K562 (cell line): ENCODE data around the gene CEND1. TPM values are rescaled to one million over a fixed set of nuclear protein-coding genes. Genes with fewer than 3 reads are reported as not detected.

Experiments used
- ATAC-seq: fragments of 200-7000 bp; cut with Tn5 transposase; 3 replicates; pipeline ENCODE4 v1.9.1; 2020; ENCODE audit warnings: moderate library complexity
- Bru-seq: library from RNA; stranded (reverse); fragments of 400-500 nt; gene quantifications from one replicate; lab custom pipeline; 2021; lab: Mats Ljungman, UMichigan
- BruChase-seq, 2 experiments: library from RNA; stranded (reverse); fragments of 400-500 nt; gene quantifications; one replicate each; lab custom pipeline; 2021; lab: Mats Ljungman, UMichigan
- BruUV-seq: library from RNA; stranded (reverse); fragments of 400-500 nt; replicated peaks from 2 replicates; lab custom pipeline; 2021; lab: Mats Ljungman, UMichigan
- CTCF ChIA-PET: fragments of 300-600 bp; formaldehyde crosslinking; extraction: SDS; loops from one replicate; lab custom pipeline; 2021; ENCODE audit warnings: low intra/inter-chr PET ratio; lab: Yijun Ruan, JAX
- POLR2A ChIA-PET: fragments of 300-600, 350-650 bp; sonication (Branson Sonifier 250); formaldehyde crosslinking; extraction: SDS; loops from one replicate; lab custom pipeline; 2021; ENCODE audit warnings: antibody characterized with exemption, inconsistent platforms; lab: Yijun Ruan, JAX
- DNase-seq, 4 experiments: peaks; one replicate each; pipeline versions ENCODE4 v3.0.0 to v3.0.0-alpha.2; 2011 to 2018; ENCODE audit warnings: low spot score in 3 of 4, mixed read lengths in 3 of 4; ENCODE audit errors: extremely low read depth in 1 of 4
- FAIRE-seq: peaks from 2 replicates; lab custom pipeline; 2011; peaks lifted over from hg19 to GRCh38; lab: Jason Lieb, UNC
- H2AFZ ChIP-seq: 2 replicates; pipeline ENCODE4 v1.6.0; 2011; ENCODE audit warnings: low read depth, low read length, control low read depth, inconsistent platforms
- H3K27ac ChIP-seq: fragments of 200-600 bp; 3 replicates; pipeline ENCODE4 v1.8.0; 2011; ENCODE audit warnings: low read depth, mild to moderate bottlenecking, control low read depth, inconsistent platforms, low read length, moderate library complexity, mixed read lengths; ENCODE audit errors: extremely low read depth
- H3K27me3 ChIP-seq, 2 experiments: fragments of 300-600 bp in 1 of 2; 2 replicates in 1 of 2; 3 replicates in 1 of 2; pipeline versions ENCODE4 v1.6.0 to v1.8.0; 2011; ENCODE audit warnings: inconsistent platforms in 2 of 2, low read length in 2 of 2, mild to moderate bottlenecking in 1 of 2, mixed read lengths in 1 of 2, moderate library complexity in 1 of 2; ENCODE audit not compliant: control insufficient read depth in 2 of 2, insufficient read depth in 2 of 2
- H3K36me3 ChIP-seq: fragments of 300-600 bp; 3 replicates; pipeline ENCODE4 v1.8.0; 2011; ENCODE audit warnings: mild to moderate bottlenecking, low read length, inconsistent platforms; ENCODE audit not compliant: control insufficient read depth, insufficient read depth
- H3K4me1 ChIP-seq, 2 experiments: fragments of 200-600 bp in 1 of 2; replicated peaks in 1 of 2; 2 replicates in 1 of 2; 3 replicates in 1 of 2; pipeline versions ENCODE4 v1.5.1 to v1.8.0; 2011; ENCODE audit warnings: inconsistent platforms in 2 of 2, low read length in 2 of 2, mild to moderate bottlenecking in 1 of 2, mixed read lengths in 1 of 2, moderate library complexity in 1 of 2; ENCODE audit not compliant: control insufficient read depth in 2 of 2, insufficient read depth in 2 of 2
- H3K4me2 ChIP-seq: 2 replicates; pipeline ENCODE4 v1.6.1; 2011; ENCODE audit warnings: low read length, control low read depth, inconsistent platforms, mixed read lengths; ENCODE audit not compliant: insufficient read depth
- H3K4me3 ChIP-seq: fragments of 200-600 bp; sonication (generic), shearing (Covaris generic); 2 replicates; pipeline ENCODE4 v1.5.1; 2016; ENCODE audit warnings: control low read depth, inconsistent platforms
- H3K79me2 ChIP-seq: fragments of 200-600 bp; 3 replicates; pipeline ENCODE4 v1.8.0; 2011; ENCODE audit warnings: low read length, inconsistent platforms; ENCODE audit not compliant: control insufficient read depth, insufficient read depth
- H3K9ac ChIP-seq, 2 experiments: 2 replicates each; pipeline versions ENCODE4 v1.6.0 to v1.6.1; 2011; ENCODE audit warnings: low read depth in 2 of 2, low read length in 2 of 2, control low read depth in 1 of 2, inconsistent platforms in 1 of 2, mild to moderate bottlenecking in 1 of 2, mixed read lengths in 1 of 2; ENCODE audit not compliant: insufficient read depth in 1 of 2
- H3K9me1 ChIP-seq: one replicate; pipeline ENCODE4 v1.6.0; 2011; ENCODE audit warnings: inconsistent platforms, mild to moderate bottlenecking, low read length, moderate library complexity; ENCODE audit not compliant: control insufficient read depth, insufficient read depth
- H3K9me3 ChIP-seq: replicated peaks from 2 replicates; pipeline ENCODE4 v1.5.1; 2011; ENCODE audit warnings: low read depth, low read length, inconsistent platforms; ENCODE audit not compliant: control insufficient read depth, insufficient read depth
- H4K20me1 ChIP-seq: replicated peaks from 2 replicates; pipeline ENCODE4 v1.6.1; 2011; ENCODE audit warnings: low read length, inconsistent platforms, mixed read lengths; ENCODE audit not compliant: control insufficient read depth, insufficient read depth
- AFF1 ChIP-seq, 2 experiments: fragments of 450-650 bp; IDR thresholded peaks; 2 replicates each; pipeline ENCODE4 v1.6.1; 2018; ENCODE audit warnings: mild to moderate bottlenecking in 2 of 2, low read depth in 1 of 2; ENCODE audit not compliant: partially characterized antibody in 2 of 2
- CXXC5 ChIP-seq: fragments of 250-450 bp; sonication (Bioruptor Pico); IDR thresholded peaks from 2 replicates; pipeline ENCODE4 v1.8.0; 2022; ENCODE audit warnings: inconsistent platforms, mild to moderate bottlenecking, moderate library complexity
- HDAC2 ChIP-seq: fragments of 450-650 bp; IDR thresholded peaks from 2 replicates; pipeline ENCODE4 v1.6.1; 2016; ENCODE audit warnings: mild to moderate bottlenecking
- HMGN3 ChIP-seq: IDR thresholded peaks from 2 replicates; pipeline ENCODE4 v1.6.1; 2011; ENCODE audit warnings: borderline replicate concordance, low read depth, mild to moderate bottlenecking, mixed read lengths, low read length; ENCODE audit not compliant: insufficient read length; ENCODE audit errors: extremely low read depth
- NR3C1 ChIP-seq: sonication (generic); formaldehyde crosslinking; IDR thresholded peaks from 2 replicates; pipeline ENCODE4 v1.8.1; 2022; ENCODE audit warnings: missing genetic modification reagents
- RCOR1 ChIP-seq, 2 experiments: IDR thresholded peaks; 2 replicates each; pipeline ENCODE4 v1.6.1; 2012; ENCODE audit warnings: low read depth in 2 of 2, low read length in 2 of 2, borderline replicate concordance in 1 of 2, improper control_type of control experiment in 1 of 2
- SREBF2 ChIP-seq: sonication (generic); formaldehyde crosslinking; IDR thresholded peaks from 2 replicates; pipeline ENCODE4 v1.4.0; 2020; ENCODE audit warnings: mild to moderate bottlenecking, missing genetic modification reagents
- THRA ChIP-seq: fragments of 450-650 bp; IDR thresholded peaks from 2 replicates; pipeline ENCODE4 v1.6.1; 2017; ENCODE audit warnings: mild to moderate bottlenecking, moderate library complexity
- ZBTB33 ChIP-seq: sonication (generic); formaldehyde crosslinking; IDR thresholded peaks from 2 replicates; pipeline ENCODE4 v1.8.1; 2023; ENCODE audit warnings: mild to moderate bottlenecking, missing genetic modification reagents
- ZNF143 ChIP-seq: sonication (generic); formaldehyde crosslinking; IDR thresholded peaks from 2 replicates; pipeline ENCODE4 v1.9.0; 2022; ENCODE audit warnings: mild to moderate bottlenecking, missing genetic modification reagents
- WGBS: fragments of 100-300 bp; shearing (Covaris generic); methylation state at CpG from one replicate; pipeline ENCODE4 v1.1.6; 2016; ENCODE audit warnings: low coverage, mixed read lengths; ENCODE audit not compliant: insufficient coverage; ENCODE audit errors: missing lambda C conversion rate; 5-methylcytosine and 5-hydroxymethylcytosine counted together
- in situ Hi-C: fragments of 300-500 bp; cut with MboI; formaldehyde crosslinking; loops from 4 replicates; pipeline ENCODE4 v1.15.0; 2018; ENCODE audit warnings: inconsistent platforms, mixed read lengths
- intact Hi-C: fragments of 100-400 bp; cut with micrococcal nuclease; formaldehyde crosslinking; loops from 2 replicates; pipeline ENCODE4 v1.14.2; 2022
- long read RNA-seq, 3 experiments: library from polyadenylated mRNA in 2 of 3; library from RNA in 1 of 3; unstranded in 2 of 3; stranded (forward) in 1 of 3; transcript quantifications; one replicate each; pipeline ENCODE4 v2.0.0, GENCODE V29; 2019 to 2022
- polyA minus RNA-seq, 3 experiments: library from RNA; depleted of rRNA, polyadenylated mRNA; stranded (reverse); fragments of >200 nt; gene quantifications; 2 replicates each; pipeline ENCODE4 v1.2.3, GENCODE V29; 2011
- polyA plus RNA-seq, 8 experiments: library from polyadenylated mRNA; depleted of rRNA in 4 of 8; stranded (reverse) in 5 of 8; unstranded in 3 of 8; fragments of >200 nt; fragmentation: Nextera tagmentation in 2 of 8; fragmentation: Illumina TruSeq in 1 of 8; extraction: Ambion mirVana in 2 of 8; extraction: Trizol in 1 of 8; gene quantifications; 2 replicates each; pipeline versions ENCODE4 v1.2.1 to v1.2.3, GENCODE V29; 2011 to 2014; ENCODE audit warnings: inconsistent platforms in 1 of 8, missing spikeins in 1 of 8
- total RNA-seq, 7 experiments: library from RNA; depleted of rRNA in 6 of 7; stranded (reverse); fragments of >200 nt in 6 of 7; fragmentation: Illumina TruSeq in 2 of 7; extraction: Trizol in 2 of 7; gene quantifications; 2 replicates each; pipeline versions ENCODE4 v1.2.1 to v1.2.3, GENCODE V29; 2011 to 2021; ENCODE audit warnings: low replicate concordance in 1 of 7

Gene CEND1
- total RNA-seq (2011; cell fraction: chromatin; rRNA removed; ENCODE audit: low replicate concordance): not detected in 2 replicates
- not detected in 2 replicates for total RNA-seq (2011; cell fraction: nucleolus; rRNA removed)
- not detected in 2 replicates for total RNA-seq (2011; cell fraction: nucleoplasm; rRNA removed)
- total RNA-seq (2014; rRNA removed): 0.18 and 0.73 TPM in 2 replicates
- total RNA-seq (2014; rRNA removed; fragmentation: Illumina TruSeq; extraction: Trizol): not detected in 2 replicates
- not detected in 2 replicates for total RNA-seq (2015; rRNA removed; fragmentation: Illumina TruSeq; extraction: Trizol)
- 0.16 and 0.63 TPM in 2 replicates for total RNA-seq (2021)
- polyA plus RNA-seq (2011; rRNA removed): not detected in 2 replicates
- 0.06 TPM in 1 of 2 replicates, not detected in the other for polyA plus RNA-seq (2011; cell fraction: cytosol; rRNA removed)
- not detected in 2 replicates for polyA plus RNA-seq (2011; cell fraction: nucleus; rRNA removed)
- 0.28 and 0.31 TPM in 2 replicates for polyA plus RNA-seq (2012)
- 0.13 and 0.24 TPM in 2 replicates for polyA plus RNA-seq (2014; fragmentation: Illumina TruSeq; extraction: Trizol)
- not detected for polyA plus RNA-seq (2014; fragmentation: Nextera tagmentation; extraction: Ambion mirVana)
- polyA plus RNA-seq (2014; rRNA removed): 1.2 TPM in 1 of 2 replicates, not detected in the other
- not detected in 2 replicates for polyA minus RNA-seq (2011; rRNA and poly(A)+ RNA removed)
- not detected in 2 replicates for polyA minus RNA-seq (2011; cell fraction: cytosol; rRNA and poly(A)+ RNA removed)
- not detected in 2 replicates for polyA minus RNA-seq (2011; cell fraction: nucleus; rRNA and poly(A)+ RNA removed)
- percentile 21 among the genes with signal in this experiment for Bru-seq, nascent RNA
- BruChase-seq, experiment 1, labeled RNA remaining after a 2-hour chase: not detected
- BruChase-seq, experiment 2, labeled RNA remaining after a 6-hour chase: not detected
- long read RNA-seq, experiment 1: 0 reads
- long read RNA-seq, experiment 2: 0 reads
- long read RNA-seq, experiment 3: 0 reads

- DNase-seq (peak; percentile 72 to 89 (median 82)), FAIRE-seq (peak; percentile 6), ATAC-seq (peak; percentile 76)
- Histone ChIP-seq H3K4me3 (no peak within 1 kb of the TSS), H2AFZ (no peak within 1 kb of the TSS), H3K27ac (no peak within 1 kb of the TSS), H3K4me2 (no peak within 1 kb of the TSS), H4K20me1 (no peaks in the 10 kb centered on the region), H3K27me3 (no peaks in the 10 kb centered on the region), H3K36me3 (peaks cover 31% of the 10 kb centered on the region; the same call in 1 of the 3 replicates), H3K4me1 (peaks cover 0 to 79% of the 10 kb centered on the region in 2 experiments; a peak in 2 of 5 replicates), H3K9me3 (no peaks in the 10 kb centered on the region), H3K9me1 (peaks cover 3% of the 10 kb centered on the region), H3K9ac (peak within 1 kb of the TSS in 1 of 2 experiments; percentile 69; a peak in 2 of 4 replicates), H3K79me2 (no peaks in the 10 kb centered on the region)
- 26% methylated on average over 6 of the region's 44 CpGs for WGBS
- CTCF ChIA-PET: no interaction called here
- POLR2A ChIA-PET: interaction anchor here (0.5 to 2.0 kb wide), 3 partner anchors 27 to 292 kb away, joined by 3 to 6 read pairs (median 6); no protein-coding TSS in a partner anchor
- BruUV-seq: no TSS peak
- intact Hi-C loops (loop anchor here (10.0 kb wide), 1 partner anchor 225 kb away; the partner anchor contains the start of genes LMNTD2 and RASSF7), in situ Hi-C loops (no loop called here)
- TF ChIP-seq HMGN3: peak; percentile 57
- peak; percentile 50; the same call in 1 of the 2 replicates for TF ChIP-seq CXXC5
- no peak for TF ChIP-seq NR3C1 (CRISPR knock-in tag)
- TF ChIP-seq ZNF143 (CRISPR knock-in tag): peak; percentile 80
- TF ChIP-seq HDAC2: peak; percentile 53; the same call in 1 of the 2 replicates
- TF ChIP-seq THRA: no peak
- no peak for TF ChIP-seq SREBF2
- TF ChIP-seq RCOR1 (IDR thresholded peaks at IDR 0.05; ENCODE audit: borderline replicate concordance in 1 of 2, low read depth in 2 of 2, low read length in 2 of 2): peak; percentile 77 to 99; a peak in 3 of 4 replicates
- no peak for TF ChIP-seq AFF1 (IDR thresholded peaks at IDR 0.05; ENCODE audit: low read depth in 1 of 2, partially characterized antibody in 2 of 2)
- no peak for TF ChIP-seq ZBTB33 (CRISPR knock-in tag)
These were observed at the start of gene CEND1 for GRCh38 chr11:789943-790342. Gene CEND1 (minus strand): TSS chr11:790090. CDS start chr11:788576, 1,514 bp downstream.
